Nephron (organoid): ENCODE data around the gene M1AP.
A peak's percentile ranks its signal among the peaks of the same experiment; 100 is the strongest.

ENCODE experiments used
- H3K27ac Mint-ChIP-seq, 3 experiments: 2 replicates each; pipeline ENCODE4 v1.8.0; 2020; ENCODE audit warnings: mixed read lengths in 3 of 3, mild to moderate bottlenecking in 2 of 3, moderate library complexity in 1 of 3
- H3K27me3 Mint-ChIP-seq: 2 replicates; pipeline ENCODE4 v1.8.0; 2021; ENCODE audit warnings: low read depth, mild to moderate bottlenecking, moderate library complexity, mixed read lengths
- H3K36me3 Mint-ChIP-seq: 2 replicates; pipeline ENCODE4 v1.8.0; 2020; ENCODE audit warnings: low read depth, mixed read lengths
- H3K4me1 Mint-ChIP-seq: 2 replicates; pipeline ENCODE4 v1.8.0; 2020; ENCODE audit warnings: mixed read lengths
- H3K4me3 Mint-ChIP-seq, 3 experiments: 2 replicates each; pipeline ENCODE4 v1.8.0; 2020; ENCODE audit warnings: mild to moderate bottlenecking in 3 of 3, mixed read lengths in 3 of 3, moderate library complexity in 2 of 3
- H3K9me3 Mint-ChIP-seq: 2 replicates; pipeline ENCODE4 v1.8.0; 2020; ENCODE audit warnings: mixed read lengths
- TF ChIP-seq, protein P1 (sequence below), 3 experiments: fragments of 200-600 bp; sonication (generic); IDR thresholded peaks; one replicate each; pipeline ENCODE4 v1.5.0; 2021; ENCODE audit warnings: antibody characterized with exemption in 3 of 3; ENCODE audit not compliant: unreplicated experiment in 3 of 3

The M1AP gene

DNA sequence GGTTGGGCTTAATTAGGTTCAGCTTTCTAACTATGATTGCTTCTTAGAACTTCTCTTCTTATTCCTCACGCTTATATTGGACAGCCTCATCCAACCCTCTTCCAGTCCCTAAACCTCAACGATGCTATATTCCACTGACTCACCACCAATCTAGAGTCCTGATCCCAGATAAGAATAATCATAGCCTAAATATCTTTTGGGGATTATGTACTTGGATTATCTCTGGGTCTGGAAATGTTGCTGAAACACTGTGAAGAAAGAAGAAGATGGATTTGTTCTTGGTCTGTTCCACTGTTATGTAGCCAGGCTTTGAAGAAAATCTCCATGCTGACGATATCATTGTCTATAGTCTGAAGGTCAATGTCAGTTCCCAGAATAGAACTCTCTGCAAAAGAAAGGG lies 66.7 kb downstream of the M1AP start:
- H3K27me3 Mint-ChIP-seq = peaks cover 3% of the 10 kb centered on the region
- peaks cover 22% of the 10 kb centered on the region for H3K4me1 Mint-ChIP-seq
- no peaks in the 10 kb centered on the region for H3K36me3 Mint-ChIP-seq
- H3K9me3 Mint-ChIP-seq = no peaks in the 10 kb centered on the region
- no peak overlapping the region for H3K27ac Mint-ChIP-seq
- H3K4me3 Mint-ChIP-seq = no peak overlapping the region
- TF ChIP-seq, protein P1, sequence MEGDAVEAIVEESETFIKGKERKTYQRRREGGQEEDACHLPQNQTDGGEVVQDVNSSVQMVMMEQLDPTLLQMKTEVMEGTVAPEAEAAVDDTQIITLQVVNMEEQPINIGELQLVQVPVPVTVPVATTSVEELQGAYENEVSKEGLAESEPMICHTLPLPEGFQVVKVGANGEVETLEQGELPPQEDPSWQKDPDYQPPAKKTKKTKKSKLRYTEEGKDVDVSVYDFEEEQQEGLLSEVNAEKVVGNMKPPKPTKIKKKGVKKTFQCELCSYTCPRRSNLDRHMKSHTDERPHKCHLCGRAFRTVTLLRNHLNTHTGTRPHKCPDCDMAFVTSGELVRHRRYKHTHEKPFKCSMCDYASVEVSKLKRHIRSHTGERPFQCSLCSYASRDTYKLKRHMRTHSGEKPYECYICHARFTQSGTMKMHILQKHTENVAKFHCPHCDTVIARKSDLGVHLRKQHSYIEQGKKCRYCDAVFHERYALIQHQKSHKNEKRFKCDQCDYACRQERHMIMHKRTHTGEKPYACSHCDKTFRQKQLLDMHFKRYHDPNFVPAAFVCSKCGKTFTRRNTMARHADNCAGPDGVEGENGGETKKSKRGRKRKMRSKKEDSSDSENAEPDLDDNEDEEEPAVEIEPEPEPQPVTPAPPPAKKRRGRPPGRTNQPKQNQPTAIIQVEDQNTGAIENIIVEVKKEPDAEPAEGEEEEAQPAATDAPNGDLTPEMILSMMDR (IDR thresholded peaks at IDR 0.05; ENCODE audit: unreplicated experiment in 3 of 3) = no peak

DNA sequence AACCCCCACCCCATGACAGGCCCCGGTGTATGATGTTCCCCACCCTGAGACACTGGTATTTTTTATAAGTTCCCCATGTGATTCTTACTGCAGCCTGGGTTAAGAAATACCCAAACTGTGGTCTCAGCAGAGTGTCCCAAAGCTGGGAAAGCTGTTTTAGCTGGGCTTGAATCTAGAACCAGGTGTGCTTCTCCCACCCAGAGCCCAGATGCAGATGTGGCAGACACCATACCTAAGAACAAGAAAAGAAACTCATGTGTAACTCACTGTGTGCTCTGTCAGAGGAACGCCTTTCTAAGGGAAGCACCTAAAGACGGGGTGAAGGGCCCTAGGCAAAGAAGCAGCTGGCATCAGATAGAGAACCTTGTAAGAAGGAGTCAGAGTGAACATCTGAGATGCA lies 69.7 kb downstream of the M1AP start:
- no peaks in the 10 kb centered on the region for H3K9me3 Mint-ChIP-seq
- H3K4me1 Mint-ChIP-seq = peaks cover 36% of the 10 kb centered on the region
- TF ChIP-seq, protein P1 (IDR thresholded peaks at IDR 0.05; ENCODE audit: unreplicated experiment in 3 of 3) = no peak

DNA sequence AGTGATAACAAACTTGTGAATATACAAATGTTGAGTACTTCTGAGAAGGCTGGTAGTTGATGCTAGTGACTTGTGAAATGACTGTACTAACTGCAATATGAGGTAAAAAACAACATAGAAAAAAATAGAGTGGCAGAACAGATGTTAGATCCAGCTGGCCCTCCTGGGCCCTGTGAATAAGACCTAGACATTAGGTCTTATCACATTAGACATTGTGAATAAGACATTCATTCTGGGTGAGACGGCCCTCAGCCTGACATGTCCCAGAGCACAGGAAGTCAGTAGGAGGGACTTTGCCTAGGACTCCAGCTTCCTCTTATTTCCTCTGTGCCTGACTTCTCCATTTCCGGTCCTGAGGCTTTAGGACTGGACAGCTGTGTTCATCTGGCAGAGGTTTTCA lies 70.7 kb downstream of the M1AP start:
- no peaks in the 10 kb centered on the region for H3K9me3 Mint-ChIP-seq
- peak overlapping the region; percentile 27 to 44 (median 42) for H3K27ac Mint-ChIP-seq
- H3K4me3 Mint-ChIP-seq = no peak overlapping the region
- H3K27me3 Mint-ChIP-seq = no peaks in the 10 kb centered on the region
- H3K4me1 Mint-ChIP-seq = peaks cover 32% of the 10 kb centered on the region
- no peaks in the 10 kb centered on the region for H3K36me3 Mint-ChIP-seq
- TF ChIP-seq, protein P1 (IDR thresholded peaks at IDR 0.05; ENCODE audit: unreplicated experiment in 3 of 3) = no peak

More for the DNA sequence above, 69.7 kb downstream of the M1AP start:
- Mint-ChIP-seq H3K4me3 (no peak overlapping the region), H3K36me3 (no peaks in the 10 kb centered on the region), H3K27ac (no peak overlapping the region), H3K27me3 (no peaks in the 10 kb centered on the region)

DNA sequence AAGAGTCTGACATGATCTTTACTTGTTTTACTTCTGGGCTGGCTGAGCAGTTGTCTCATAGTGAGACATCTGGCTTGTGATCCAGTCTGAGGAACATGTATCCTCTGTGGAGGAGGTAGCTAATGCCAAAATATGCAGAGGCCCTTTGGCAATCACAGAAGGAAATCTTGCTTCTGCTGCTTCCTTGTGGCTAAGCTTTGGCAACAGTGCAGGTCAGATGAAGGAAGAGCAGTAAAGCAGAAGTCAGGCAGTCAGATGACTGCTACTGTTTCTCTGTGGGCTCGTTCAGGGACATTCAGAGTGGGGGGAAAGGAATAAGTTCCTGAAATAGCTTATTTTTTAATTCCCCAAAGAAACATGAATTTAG lies 71.3 kb downstream of the M1AP start:
- Mint-ChIP-seq H3K9me3 (no peaks in the 10 kb centered on the region), H3K4me3 (no peak overlapping the region), H3K36me3 (no peaks in the 10 kb centered on the region), H3K27ac (peak overlapping the region in 2 of 3 experiments; percentile 29 to 42), H3K27me3 (no peaks in the 10 kb centered on the region), H3K4me1 (peaks cover 32% of the 10 kb centered on the region)
- TF ChIP-seq, protein P1 (IDR thresholded peaks at IDR 0.05; ENCODE audit: unreplicated experiment in 3 of 3) = no peak

DNA sequence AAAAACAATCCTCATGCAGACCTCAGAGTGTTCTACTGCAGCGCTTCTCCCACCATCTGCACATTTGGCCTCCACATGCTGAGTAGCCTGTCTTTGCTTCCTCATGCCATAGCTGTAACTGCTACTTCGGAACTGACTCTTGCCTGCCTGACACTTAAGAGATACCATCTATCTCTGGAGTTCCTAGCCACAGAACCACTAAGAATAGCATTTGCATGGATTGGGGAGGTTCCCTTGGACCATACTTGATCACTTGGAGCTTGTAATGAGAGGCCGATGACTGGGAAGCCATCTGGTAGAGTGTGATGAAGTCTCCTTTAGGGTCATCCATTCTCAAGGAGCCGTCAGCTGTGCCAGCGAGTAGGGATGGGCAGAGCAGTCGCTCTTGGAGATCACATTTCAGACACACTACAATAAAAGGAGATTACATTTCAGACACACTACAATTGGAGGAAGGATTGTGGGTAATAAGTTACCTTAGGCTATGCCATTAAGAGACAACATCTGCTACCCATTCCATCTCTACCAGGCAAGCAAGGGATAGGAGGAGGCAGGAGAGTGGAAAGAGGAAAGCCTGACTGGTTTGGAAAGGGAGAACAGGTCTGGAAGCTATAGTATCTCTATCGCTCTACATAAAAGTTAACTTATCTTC lies 71.8 kb downstream of the M1AP start:
- Mint-ChIP-seq H3K36me3 (no peaks in the 10 kb centered on the region), H3K27ac (peak overlapping the region in 2 of 3 experiments; percentile 29 to 42), H3K4me1 (peaks cover 32% of the 10 kb centered on the region), H3K27me3 (no peaks in the 10 kb centered on the region), H3K9me3 (no peaks in the 10 kb centered on the region), H3K4me3 (no peak overlapping the region)
- TF ChIP-seq, protein P1 (IDR thresholded peaks at IDR 0.05; ENCODE audit: unreplicated experiment in 3 of 3) = no peak

DNA sequence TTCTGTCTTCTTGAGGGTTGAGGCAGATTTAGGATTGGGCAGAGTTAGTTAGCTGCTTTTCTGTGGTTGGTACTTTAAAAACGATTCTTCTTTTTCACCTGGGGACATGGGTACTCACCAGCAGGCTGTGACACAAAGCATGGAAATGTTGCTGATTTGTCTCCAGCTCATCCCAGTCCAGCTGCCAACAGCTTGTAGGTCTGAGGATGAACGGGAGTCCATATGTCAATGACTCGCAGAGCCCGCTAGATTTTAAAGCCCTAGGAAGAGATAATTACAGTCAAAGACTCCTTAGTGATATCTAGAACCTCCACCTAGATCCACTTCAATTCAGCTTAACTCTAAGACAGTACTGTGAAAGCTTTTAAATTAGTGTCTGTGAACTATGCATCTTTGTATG lies 72.8 kb downstream of the M1AP start:
- TF ChIP-seq, protein P1 (IDR thresholded peaks at IDR 0.05; ENCODE audit: unreplicated experiment in 3 of 3) = no peak
- no peaks in the 10 kb centered on the region for H3K36me3 Mint-ChIP-seq
- H3K4me1 Mint-ChIP-seq = peaks cover 32% of the 10 kb centered on the region
- H3K9me3 Mint-ChIP-seq = no peaks in the 10 kb centered on the region
- H3K27me3 Mint-ChIP-seq = no peaks in the 10 kb centered on the region
- no peak overlapping the region for H3K4me3 Mint-ChIP-seq
- no peak overlapping the region for H3K27ac Mint-ChIP-seq
